ENCODE results near the gene DAP. TPM values are rescaled to one million over a fixed set of nuclear protein-coding genes. Genes with fewer than 3 reads are reported as not detected.
"Not testable (repeated sequence)": the region's sequence is repeated elsewhere in the genome, so short reads cannot be mapped to it uniquely, and the experiment has no call there.

The DAP gene
- total and polyA plus RNA-seq, 7 donors: 25.7 to 131 (median 38.5) TPM

DNA sequence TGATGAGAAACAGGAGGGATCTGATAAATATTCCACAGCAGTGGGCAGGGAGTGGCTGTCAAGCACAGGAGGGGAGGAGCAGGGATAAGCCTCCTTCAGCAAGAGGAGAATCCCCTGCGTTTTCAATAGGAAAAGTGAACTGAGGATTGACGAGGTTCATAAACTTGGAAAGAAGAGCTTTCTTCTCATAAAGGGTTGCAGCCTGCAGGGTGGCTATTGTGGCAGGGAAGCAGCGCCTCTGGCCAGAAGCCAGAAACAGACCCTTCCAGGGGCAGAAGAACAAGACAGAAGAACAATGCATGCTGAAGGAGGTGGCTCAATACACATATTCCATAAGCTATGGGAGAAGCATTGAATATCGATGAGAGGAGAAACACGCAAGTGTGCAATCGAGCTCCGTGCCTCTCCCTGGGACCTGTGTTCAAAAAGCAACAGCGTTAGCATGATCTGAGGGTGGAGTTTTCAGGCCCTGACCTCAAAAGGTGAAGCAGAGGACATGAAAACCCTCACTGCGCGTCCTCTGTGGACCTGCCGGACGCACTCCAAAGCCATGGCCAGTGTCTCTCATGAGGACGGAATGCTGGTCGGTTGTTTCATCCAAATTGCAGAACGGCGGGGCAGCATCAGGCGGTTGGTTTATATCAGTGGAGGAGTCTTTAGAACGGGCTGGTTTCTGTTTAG, 129.6 kb downstream of the DAP start:
- Histone ChIP-seq H3K27me3 (peaks cover 0 to 44% (median 0%) of the 10 kb centered on the region in 3 donors), H3K9me3 (no peaks in the 10 kb centered on the region), H3K4me1 (peaks cover 0 to 14% (median 12%) of the 10 kb centered on the region in 4 donors), H3K36me3 (no peaks in the 10 kb centered on the region), H3K27ac (no peak overlapping the region), H3K4me3 (no peak overlapping the region)
- 80 to 91% methylated on average over 18 of the region's 18 CpGs for whole genome bisulfite sequencing, 2 donors
- peak; percentile 27 for DNase-seq
- intact Hi-C loops (cut with DNase I): no loop called here
- no peak for TF ChIP-seq EP300 (IDR thresholded peaks at IDR 0.05)
- no peak for TF ChIP-seq POLR2AphosphoS5 (IDR thresholded peaks at IDR 0.05)
- no peak for TF ChIP-seq POLR2A (IDR thresholded peaks at IDR 0.05)
- TF ChIP-seq, protein P1, sequence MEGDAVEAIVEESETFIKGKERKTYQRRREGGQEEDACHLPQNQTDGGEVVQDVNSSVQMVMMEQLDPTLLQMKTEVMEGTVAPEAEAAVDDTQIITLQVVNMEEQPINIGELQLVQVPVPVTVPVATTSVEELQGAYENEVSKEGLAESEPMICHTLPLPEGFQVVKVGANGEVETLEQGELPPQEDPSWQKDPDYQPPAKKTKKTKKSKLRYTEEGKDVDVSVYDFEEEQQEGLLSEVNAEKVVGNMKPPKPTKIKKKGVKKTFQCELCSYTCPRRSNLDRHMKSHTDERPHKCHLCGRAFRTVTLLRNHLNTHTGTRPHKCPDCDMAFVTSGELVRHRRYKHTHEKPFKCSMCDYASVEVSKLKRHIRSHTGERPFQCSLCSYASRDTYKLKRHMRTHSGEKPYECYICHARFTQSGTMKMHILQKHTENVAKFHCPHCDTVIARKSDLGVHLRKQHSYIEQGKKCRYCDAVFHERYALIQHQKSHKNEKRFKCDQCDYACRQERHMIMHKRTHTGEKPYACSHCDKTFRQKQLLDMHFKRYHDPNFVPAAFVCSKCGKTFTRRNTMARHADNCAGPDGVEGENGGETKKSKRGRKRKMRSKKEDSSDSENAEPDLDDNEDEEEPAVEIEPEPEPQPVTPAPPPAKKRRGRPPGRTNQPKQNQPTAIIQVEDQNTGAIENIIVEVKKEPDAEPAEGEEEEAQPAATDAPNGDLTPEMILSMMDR (IDR thresholded peaks at IDR 0.05): no peak

DNA sequence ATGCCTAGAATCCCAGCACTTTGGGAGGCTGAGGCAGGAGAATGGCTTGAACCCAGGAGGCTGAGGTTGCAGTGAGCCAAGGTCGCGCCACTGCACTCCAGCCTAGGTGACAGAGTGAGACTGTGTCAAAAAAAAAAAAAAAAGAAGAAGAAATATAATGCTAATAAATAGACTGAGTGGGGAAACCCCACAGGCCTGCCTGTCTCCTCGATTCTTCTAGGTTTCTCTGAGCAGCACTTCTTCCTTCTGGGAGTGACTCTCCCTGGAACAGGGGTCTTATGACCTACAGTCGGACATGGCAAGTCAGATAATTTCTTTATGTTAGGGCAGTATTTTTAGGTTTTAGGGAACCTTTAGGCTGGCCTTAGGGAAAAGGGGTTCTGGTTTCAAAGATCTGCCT, 130.3 kb downstream of the DAP start:
- H3K27ac ChIP-seq; H3K9me3 ChIP-seq; intact Hi-C loops (cut with DNase I); DNase-seq; H3K4me3 ChIP-seq; H3K36me3 ChIP-seq: not testable (repeated sequence)
- peaks cover 0 to 15% (median 12%) of the 10 kb centered on the region in 4 donors for H3K4me1 ChIP-seq
- H3K27me3 ChIP-seq: peaks cover 0 to 37% (median 0%) of the 10 kb centered on the region in 3 donors
- WGBS, 2 donors: 71 to 91% methylated on average over 4 of the region's 4 CpGs

DNA sequence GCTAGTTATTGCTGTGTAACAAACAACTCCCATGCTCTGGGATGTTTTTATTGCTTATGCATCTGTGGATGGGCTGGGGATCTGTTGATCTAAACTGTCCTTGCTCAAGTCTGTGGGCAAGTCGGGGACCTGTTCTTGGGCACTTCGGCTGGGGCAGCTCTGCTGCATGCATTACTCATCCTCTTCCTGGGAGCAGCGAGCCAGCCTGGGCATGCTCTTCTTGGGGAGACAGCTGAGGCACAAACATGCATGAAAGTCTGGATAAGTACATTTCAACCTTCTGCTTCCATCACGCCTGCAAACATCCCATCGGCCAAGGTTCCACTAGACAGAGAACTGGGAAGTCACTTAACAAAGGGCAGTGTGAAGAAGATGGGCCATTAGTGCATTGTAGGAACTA, 130.9 kb downstream of the DAP start:
- Histone ChIP-seq H3K4me1 (peaks cover 0 to 15% (median 12%) of the 10 kb centered on the region in 4 donors), H3K4me3 (no peak overlapping the region), H3K27ac (no peak overlapping the region), H3K27me3 (peaks cover 0 to 32% (median 0%) of the 10 kb centered on the region in 3 donors), H3K36me3 (no peaks in the 10 kb centered on the region), H3K9me3 (no peaks in the 10 kb centered on the region)
- peak; percentile 52 for DNase-seq
- TF ChIP-seq POLR2AphosphoS5 (IDR thresholded peaks at IDR 0.05): no peak
- TF ChIP-seq EP300 (IDR thresholded peaks at IDR 0.05): no peak
- TF ChIP-seq POLR2A (IDR thresholded peaks at IDR 0.05): no peak
- TF ChIP-seq, protein P1 (IDR thresholded peaks at IDR 0.05): no peak
- intact Hi-C loops (cut with DNase I): no loop called here
- WGBS, 2 donors: 94 to 95% methylated on average over 5 of the region's 5 CpGs

DNA sequence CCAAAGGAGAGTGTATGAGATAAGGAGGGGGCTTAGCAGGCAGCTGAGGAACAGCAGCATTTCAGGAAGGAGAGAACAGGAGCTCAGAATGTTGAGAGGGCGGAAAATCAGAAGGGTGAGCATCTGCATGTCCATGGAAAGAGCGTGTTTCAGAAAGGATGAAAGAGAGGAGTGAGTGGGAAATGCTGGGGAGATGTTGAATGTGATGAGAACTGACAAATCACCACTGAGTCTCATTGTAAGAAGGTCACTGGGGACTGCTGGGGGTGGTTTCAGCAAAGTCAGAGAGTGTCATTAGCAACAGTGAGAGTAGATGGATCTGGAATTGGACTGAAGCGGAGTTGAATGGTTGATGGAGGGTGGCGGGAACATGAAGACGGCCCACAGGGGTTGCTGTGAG, 131.4 kb downstream of the DAP start:
- Histone ChIP-seq H3K4me1 (peaks cover 0 to 15% (median 12%) of the 10 kb centered on the region in 4 donors), H3K27me3 (peaks cover 0 to 28% (median 0%) of the 10 kb centered on the region in 3 donors), H3K27ac (no peak overlapping the region), H3K4me3 (no peak overlapping the region), H3K36me3 (no peaks in the 10 kb centered on the region), H3K9me3 (no peaks in the 10 kb centered on the region)
- 95 to 96% methylated on average over 5 of the region's 5 CpGs for WGBS, 2 donors
- TF ChIP-seq EP300 (IDR thresholded peaks at IDR 0.05): no peak
- TF ChIP-seq POLR2A (IDR thresholded peaks at IDR 0.05): no peak
- TF ChIP-seq POLR2AphosphoS5 (IDR thresholded peaks at IDR 0.05): no peak
- no peak for DNase-seq
- intact Hi-C loops (cut with DNase I): loop anchor here (5.0 kb wide), 1 partner anchor 62 kb away; no protein-coding TSS in a partner anchor

Small RNA genes within 50 kb of the gene (small RNA-seq; reads per million reads assigned to genes)
- gene AC012629.4: 0 reads per million in 3 donors

Other genes with a start within 250 kb of the DAP start
- 1 to 10 TPM; 2.7 to 4.6 (median 3.6) TPM for gene ANKRD33B, start 197.2 kb downstream of the DAP start, total RNA-seq
- 1 to 10 TPM in 2 of 3 donors, under 1 TPM in 1; 0.23 to 2.1 (median 1.2) TPM for gene ANKRD33B, start 197.2 kb downstream of the DAP start, polyA plus RNA-seq